HG02759 (cell line): ENCODE data around the gene ANKUB1.

Source experiments
- ATAC-seq: cut with Tn5 transposase; IDR thresholded peaks from one replicate; pipeline ENCODE4 v1.9.1; 2021; ENCODE audit warnings: mild to moderate bottlenecking, moderate library complexity; ENCODE audit not compliant: unreplicated experiment

ANKUB1 gene

GRCh38 chr3:149764302-149764701, 28.1 kb downstream of the ANKUB1 start:
- ATAC-seq = no peak

- no peak for ATAC-seq
Measured at GRCh38 chr3:149763565-149764195, 28.7 kb downstream of the ANKUB1 start.

- no peak for ATAC-seq
Measured at GRCh38 chr3:149753717-149754116, 38.6 kb downstream of the ANKUB1 start.

- no peak for ATAC-seq
Measured at GRCh38 chr3:149752788-149753136, 39.6 kb downstream of the ANKUB1 start.

- ATAC-seq = peak; percentile 99
Measured at GRCh38 chr3:149752051-149752787, 40.1 kb downstream of the ANKUB1 start, which contains the start of gene COMMD2. TSS of gene COMMD2 (minus strand) at chr3:149752489. CDS start at chr3:149752444, 45 bp downstream.

DNA sequence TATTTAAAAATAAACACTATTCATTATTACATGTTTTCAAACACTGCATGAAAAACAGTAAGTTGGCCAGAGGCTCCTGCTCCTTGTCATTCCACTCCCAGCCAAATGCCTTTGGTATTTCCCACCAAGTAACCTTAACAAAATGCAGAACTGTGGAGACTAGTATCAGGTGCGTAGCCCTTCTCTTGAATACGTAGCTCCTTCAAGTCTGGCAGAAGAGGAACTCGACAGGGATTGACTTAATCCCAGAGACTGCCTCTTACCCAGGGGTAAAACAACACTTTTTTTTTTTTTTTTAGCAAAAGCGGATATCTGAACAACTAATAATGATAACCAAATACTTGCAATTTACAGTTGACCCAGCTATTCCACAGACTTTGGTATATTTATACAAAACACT, 40.8 kb downstream of the ANKUB1 start:
- ATAC-seq = no peak

GRCh38 chr3:149744606-149745005, 47.7 kb downstream of the ANKUB1 start:
- ATAC-seq = no peak

DNA sequence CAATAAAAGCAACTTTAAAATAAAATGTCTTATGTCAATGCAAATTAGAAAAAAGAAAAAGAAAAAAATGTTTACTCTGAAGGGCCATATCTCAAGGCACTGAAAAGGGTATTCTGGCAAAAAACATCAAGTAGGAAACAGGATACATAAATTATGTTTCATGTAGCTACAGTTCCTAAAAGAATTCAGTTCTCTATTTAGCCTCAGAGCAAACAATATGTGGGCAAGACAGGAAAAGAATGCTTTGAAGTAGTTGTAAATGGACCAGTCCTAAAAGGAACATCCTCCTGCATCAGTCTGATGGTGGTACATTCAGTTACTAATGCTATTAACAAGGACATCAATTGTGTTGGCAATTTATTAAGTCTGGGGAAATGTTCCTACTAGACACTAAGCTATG, 48.2 kb downstream of the ANKUB1 start:
- ATAC-seq = no peak

DNA sequence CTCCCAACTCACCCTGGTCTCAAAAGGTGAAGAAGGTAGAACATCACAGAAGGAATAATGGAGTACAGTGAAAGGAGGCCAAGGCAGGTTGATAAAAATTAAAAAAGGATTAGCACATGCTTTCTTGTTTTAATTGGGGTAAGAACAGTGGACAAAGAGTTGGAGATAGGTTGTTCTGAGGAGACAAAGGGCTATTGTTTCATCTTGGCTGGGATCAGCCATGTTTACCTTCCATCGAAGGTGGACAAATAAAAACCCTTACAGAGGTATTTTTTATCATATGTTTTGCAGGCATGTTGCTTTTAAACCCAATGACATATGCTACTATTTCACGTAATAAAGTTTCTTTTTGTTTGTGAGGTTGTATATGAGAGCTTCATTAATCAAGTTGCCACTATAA, 53.0 kb downstream of the ANKUB1 start:
- no peak for ATAC-seq

GRCh38 chr3:149738876-149739275, 53.5 kb downstream of the ANKUB1 start:
- ATAC-seq = no peak

DNA sequence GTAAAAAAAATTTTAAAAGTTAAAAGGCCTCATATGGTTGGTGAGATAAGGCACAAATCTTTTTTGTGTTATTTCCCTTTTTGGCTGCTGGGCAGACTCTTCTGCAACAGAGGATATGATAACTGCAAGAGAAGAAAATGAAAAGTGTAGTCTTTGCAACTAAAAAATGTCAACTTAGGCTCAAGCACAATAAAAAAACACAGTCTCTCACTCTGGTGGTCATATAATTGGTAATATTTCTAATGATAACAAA, 55.5 kb downstream of the ANKUB1 start:
- ATAC-seq = no peak

- ATAC-seq = no peak
Measured at GRCh38 chr3:149736175-149736952, 56.0 kb downstream of the ANKUB1 start.

DNA sequence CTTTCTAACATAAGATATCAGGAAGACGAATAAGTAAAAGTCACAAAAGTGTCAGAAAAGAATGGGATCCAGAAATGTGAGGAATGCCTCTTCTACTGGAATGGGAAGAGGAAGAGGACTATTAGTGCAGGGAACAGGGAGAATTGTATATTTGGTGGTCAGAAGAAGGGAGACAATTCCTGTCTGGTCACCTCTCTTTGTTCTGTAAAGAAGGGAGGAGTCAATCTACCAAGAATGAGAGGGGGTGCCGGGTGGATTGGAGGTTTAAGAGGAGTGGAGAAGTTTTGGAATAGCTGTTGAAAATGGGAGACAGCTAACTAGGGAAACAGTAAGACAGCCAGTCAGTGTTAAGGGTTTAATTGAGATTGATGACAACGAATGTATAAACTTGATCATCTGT, 60.1 kb downstream of the ANKUB1 start:
- ATAC-seq = no peak

- ATAC-seq = no peak
Measured at GRCh38 chr3:149727656-149728055, 64.7 kb downstream of the ANKUB1 start.

- ATAC-seq = peak; percentile 67
Measured at GRCh38 chr3:149726716-149727407, 65.5 kb downstream of the ANKUB1 start.

DNA sequence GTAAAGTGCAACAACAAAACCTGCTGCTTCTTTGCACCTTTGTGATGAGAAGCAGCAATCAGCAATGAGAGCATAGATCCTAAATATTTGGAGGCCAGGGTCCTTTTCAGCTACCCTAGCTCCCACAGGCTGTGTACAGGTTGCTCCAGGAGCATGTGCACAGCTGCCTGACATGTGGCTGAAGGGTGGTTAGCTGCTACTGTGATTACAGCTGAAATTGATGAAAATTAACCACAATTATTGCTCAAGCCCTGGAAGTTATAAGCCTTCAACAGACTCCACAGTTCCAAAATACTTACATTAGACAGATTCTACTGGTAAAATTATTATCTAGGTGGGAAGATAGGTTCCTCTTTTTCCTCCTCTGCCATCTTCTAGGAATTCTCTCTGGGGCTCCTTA, 68.6 kb downstream of the ANKUB1 start:
- ATAC-seq = no peak

- ATAC-seq = no peak
Measured at GRCh38 chr3:149720918-149721317, 71.4 kb downstream of the ANKUB1 start.

GRCh38 chr3:149717391-149718056, 74.8 kb downstream of the ANKUB1 start:
- peak; percentile 49 for ATAC-seq

DNA sequence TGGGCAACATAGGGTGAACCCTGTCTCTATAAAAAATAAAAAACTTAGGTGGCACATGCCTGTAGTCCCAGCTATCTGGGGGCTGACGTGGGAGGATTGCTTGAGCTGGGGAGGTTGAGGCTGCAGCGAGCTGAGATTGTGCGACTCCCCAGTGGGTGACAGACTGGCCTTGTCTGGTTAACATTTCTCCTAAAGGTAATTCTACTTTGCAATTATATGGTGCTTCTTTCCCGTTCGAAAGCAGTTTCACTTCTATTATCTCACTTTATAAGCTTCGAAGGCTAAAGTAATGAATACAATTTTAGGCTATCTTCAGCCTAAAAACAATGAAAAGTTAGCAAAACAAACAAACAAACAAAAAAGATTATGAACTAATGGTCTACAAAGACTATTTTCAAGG, 75.4 kb downstream of the ANKUB1 start:
- ATAC-seq = no peak

- no peak for ATAC-seq
Measured at GRCh38 chr3:149715247-149715646, 77.1 kb downstream of the ANKUB1 start.
